HepG2 (cell line): ENCODE measurements around the gene RUBCNL. TPM values are rescaled to one million over a fixed set of nuclear protein-coding genes. Genes with fewer than 3 reads are reported as not detected.
A peak's percentile ranks its signal among the peaks of the same experiment; 100 is the strongest.

ENCODE experiments used
- ATAC-seq: fragments of 200-7000 bp; cut with Tn5 transposase; 3 replicates; pipeline ENCODE4 v1.9.1; 2020; ENCODE audit warnings: mild to moderate bottlenecking, moderate library complexity
- BruUV-seq: library from RNA; stranded (reverse); fragments of 400-500 nt; replicated peaks from 2 replicates; lab custom pipeline; 2021; lab: Mats Ljungman, UMichigan
- CTCF ChIA-PET: fragments of 300-600 bp; formaldehyde crosslinking; extraction: SDS; loops from one replicate; lab custom pipeline; 2021; ENCODE audit warnings: low total read pairs, inconsistent platforms, low intra/inter-chr PET ratio; lab: Yijun Ruan, JAX
- POLR2A ChIA-PET: fragments of 350-600 bp; sonication (Branson Sonifier 250); formaldehyde crosslinking; loops from one replicate; lab custom pipeline; 2020; ENCODE audit warnings: antibody characterized with exemption, inconsistent platforms; lab: Yijun Ruan, JAX
- DNase-seq: peaks from one replicate; pipeline ENCODE4 v3.0.0-alpha.2; 2015; ENCODE audit warnings: low spot score
- FAIRE-seq: peaks from 3 replicates; lab custom pipeline; 2011; peaks lifted over from hg19 to GRCh38; lab: Jason Lieb, UNC
- H2AFZ ChIP-seq: one replicate; pipeline ENCODE4 v1.6.1; 2011; ENCODE audit warnings: low read length, inconsistent platforms
- H3K27ac ChIP-seq: fragments of 300-600 bp; 3 replicates; pipeline ENCODE4 v1.8.0; 2011; ENCODE audit warnings: mixed run types, mild to moderate bottlenecking, mixed read lengths, low read length, inconsistent platforms; ENCODE audit not compliant: insufficient read depth; ENCODE audit errors: extremely low read length
- H3K27me3 ChIP-seq, 2 experiments: fragments of 200-600 bp in 1 of 2; 2 replicates in 1 of 2; 3 replicates in 1 of 2; pipeline versions ENCODE4 v1.6.0 to v1.8.0; 2011; ENCODE audit warnings: low read length in 2 of 2, mild to moderate bottlenecking in 2 of 2, moderate library complexity in 2 of 2, inconsistent platforms in 1 of 2; ENCODE audit not compliant: insufficient read depth in 2 of 2, control insufficient read depth in 1 of 2
- H3K36me3 ChIP-seq, 2 experiments: fragments of 200-600 bp in 1 of 2; replicated peaks in 1 of 2; 2 replicates in 1 of 2; 3 replicates in 1 of 2; pipeline versions ENCODE4 v1.5.1 to v1.8.0; 2011; ENCODE audit warnings: low read length in 2 of 2, inconsistent platforms in 1 of 2; ENCODE audit not compliant: insufficient read depth in 2 of 2, control insufficient read depth in 1 of 2
- H3K4me1 ChIP-seq: 2 replicates; pipeline ENCODE4 v1.5.1; 2012; ENCODE audit warnings: low read length, inconsistent platforms; ENCODE audit not compliant: insufficient read depth
- H3K4me2 ChIP-seq: 2 replicates; pipeline ENCODE4 v1.6.0; 2011; ENCODE audit warnings: low read depth, low read length, inconsistent platforms
- H3K4me3 ChIP-seq, 3 experiments: fragments of 200-600 bp in 1 of 3; sonication (generic), shearing (Covaris generic) in 1 of 3; replicated peaks in 1 of 3; 2 replicates each; pipeline ENCODE4 v1.5.1; 2011 to 2016; ENCODE audit warnings: low read length in 3 of 3, inconsistent platforms in 2 of 3, low read depth in 2 of 3, mild to moderate bottlenecking in 2 of 3, control low read depth in 1 of 3, mixed read lengths in 1 of 3; ENCODE audit not compliant: insufficient read depth in 1 of 3
- H3K79me2 ChIP-seq: one replicate; pipeline ENCODE4 v1.6.1; 2011; ENCODE audit warnings: low read length, inconsistent platforms; ENCODE audit not compliant: insufficient read depth
- H3K9ac ChIP-seq: 2 replicates; pipeline ENCODE4 v1.6.0; 2011; ENCODE audit warnings: mild to moderate bottlenecking, low read depth, low read length, inconsistent platforms; ENCODE audit not compliant: insufficient read depth
- H3K9me3 ChIP-seq: 2 replicates; pipeline ENCODE4 v1.5.1; 2012; ENCODE audit warnings: mild to moderate bottlenecking, low read length
- H4K20me1 ChIP-seq: 2 replicates; pipeline ENCODE4 v1.6.0; 2011; ENCODE audit warnings: inconsistent platforms, mild to moderate bottlenecking, low read length, moderate library complexity; ENCODE audit not compliant: insufficient read depth
- CAMTA2 ChIP-seq: sonication (generic); formaldehyde crosslinking; IDR thresholded peaks from 2 replicates; pipeline ENCODE4 v1.4.0; 2020; ENCODE audit warnings: mild to moderate bottlenecking, missing genetic modification reagents, borderline replicate concordance
- CBFB ChIP-seq: sonication (generic); formaldehyde crosslinking; IDR thresholded peaks from 2 replicates; pipeline ENCODE4 v1.4.0; 2020; ENCODE audit warnings: missing genetic modification reagents
- ETV5 ChIP-seq: IDR thresholded peaks from 2 replicates; pipeline ENCODE4 v1.6.1; 2018; ENCODE audit warnings: missing biosample characterization, missing genetic modification reagents, inconsistent platforms, borderline replicate concordance
- HNF4G ChIP-seq, 2 experiments: sonication (generic) in 1 of 2; formaldehyde crosslinking in 1 of 2; IDR thresholded peaks; 2 replicates each; pipeline versions ENCODE4 v1.4.0 to v1.6.1; 2011 to 2020; ENCODE audit warnings: borderline replicate concordance in 2 of 2, low read depth in 2 of 2, mild to moderate bottlenecking in 2 of 2, low read length in 1 of 2, missing genetic modification reagents in 1 of 2, moderate library complexity in 1 of 2
- HNRNPH1 ChIP-seq: fragments of 200-400 bp; formaldehyde crosslinking; optimal IDR thresholded peaks from 2 replicates; pipeline ENCODE3; 2017; ENCODE audit warnings: mild to moderate bottlenecking, low read depth, low read length
- NFIC ChIP-seq: IDR thresholded peaks from 2 replicates; pipeline ENCODE4 v1.6.1; 2012; ENCODE audit warnings: mild to moderate bottlenecking, low read length, inconsistent platforms
- NFKBIZ ChIP-seq: IDR thresholded peaks from 2 replicates; pipeline ENCODE4 v1.6.1; 2018; ENCODE audit warnings: missing genetic modification reagents, missing compliant biosample characterization
- PAX8 ChIP-seq: sonication (generic); formaldehyde crosslinking; IDR thresholded peaks from 2 replicates; pipeline ENCODE4 v1.8.0; 2022; ENCODE audit warnings: mild to moderate bottlenecking, missing genetic modification reagents, borderline replicate concordance
- RAD21 ChIP-seq: fragments of 450-650 bp; formaldehyde crosslinking; IDR thresholded peaks from 2 replicates; pipeline ENCODE4 v1.5.0; 2020; ENCODE audit warnings: mild to moderate bottlenecking
- SP1 ChIP-seq, 2 experiments: fragments of 450-650 bp in 1 of 2; sonication (generic) in 1 of 2; formaldehyde crosslinking in 1 of 2; IDR thresholded peaks; 2 replicates each; pipeline versions ENCODE4 v1.4.0 to v1.6.1; 2016 to 2020; ENCODE audit warnings: missing genetic modification reagents in 1 of 2
- ZBTB8A ChIP-seq: sonication (generic); formaldehyde crosslinking; IDR thresholded peaks from 2 replicates; pipeline ENCODE4 v1.4.0; 2020; ENCODE audit warnings: mild to moderate bottlenecking, low read depth, missing genetic modification reagents, borderline replicate concordance
- ZNF547 ChIP-seq: sonication (generic); formaldehyde crosslinking; IDR thresholded peaks from 2 replicates; pipeline ENCODE4 v1.5.1; 2020; ENCODE audit warnings: mild to moderate bottlenecking, missing genetic modification reagents
- ZNF549 ChIP-seq: sonication (generic); formaldehyde crosslinking; IDR thresholded peaks from 2 replicates; pipeline ENCODE4 v1.5.0; 2020; ENCODE audit warnings: missing genetic modification reagents
- ZNF614 ChIP-seq: IDR thresholded peaks from 2 replicates; pipeline ENCODE4 v1.6.1; 2018; ENCODE audit warnings: missing biosample characterization, missing genetic modification reagents, inconsistent platforms, borderline replicate concordance
- ZNF891 ChIP-seq: sonication (generic); formaldehyde crosslinking; IDR thresholded peaks from 2 replicates; pipeline ENCODE4 v1.5.0; 2020; ENCODE audit warnings: mild to moderate bottlenecking, missing genetic modification reagents
- WGBS: methylation state at CpG from one replicate; pipeline ENCODE4 v1.1.6; 2017; ENCODE audit warnings: low lambda C conversion rate; 5-methylcytosine and 5-hydroxymethylcytosine counted together
- in situ Hi-C: cut with HindIII; loops from 2 replicates; pipeline ENCODE4 v1.10.0; 2017; ENCODE audit warnings: low pct_unique_long_range_greater_than_20kb; ENCODE audit not compliant: extremely low pct_ligation_motif_present
- intact Hi-C: fragments of 100-400 bp; cut with micrococcal nuclease; formaldehyde crosslinking; loops from one replicate; pipeline ENCODE4 v1.10.0; 2022; ENCODE audit not compliant: unreplicated experiment
- polyA plus RNA-seq, 8 experiments: library from polyadenylated mRNA; depleted of rRNA in 3 of 8; stranded (reverse) in 7 of 8; unstranded in 1 of 8; fragments of >200 nt; fragmentation: Illumina TruSeq in 4 of 8; extraction: Trizol in 4 of 8; gene quantifications; 2 replicates each; pipeline versions ENCODE4 v1.2.1 to v1.2.3, GENCODE V29; 2011 to 2016; ENCODE audit warnings: low read depth in 4 of 8, missing spikeins in 1 of 8, mixed read lengths in 1 of 8; ENCODE audit not compliant: insufficient read depth in 1 of 8
- total RNA-seq, 5 experiments: library from RNA; depleted of rRNA; stranded (reverse); fragments of >200 nt; fragmentation: Illumina TruSeq; extraction: Trizol; gene quantifications; 2 replicates each; pipeline ENCODE4 v1.2.3, GENCODE V29; 2016; ENCODE audit warnings: low read depth in 1 of 5
- TF ChIP-seq, protein P1 (sequence below): sonication (generic); formaldehyde crosslinking; IDR thresholded peaks from 2 replicates; pipeline ENCODE4 v1.8.1; 2022; ENCODE audit warnings: mild to moderate bottlenecking, missing genetic modification reagents
- TF ChIP-seq, protein P2 (sequence below): sonication (generic); formaldehyde crosslinking; IDR thresholded peaks from 2 replicates; pipeline ENCODE4 v1.4.0; 2020; ENCODE audit warnings: missing genetic modification reagents
- TF ChIP-seq, protein P3 (sequence below): sonication (generic); formaldehyde crosslinking; IDR thresholded peaks from 2 replicates; pipeline ENCODE4 v1.4.0; 2020; ENCODE audit warnings: missing genetic modification reagents, low read depth, mild to moderate bottlenecking, borderline replicate concordance
- TF ChIP-seq, protein P4 (sequence below): sonication (generic); formaldehyde crosslinking; IDR thresholded peaks from 2 replicates; pipeline ENCODE4 v1.4.0; 2020; ENCODE audit warnings: mild to moderate bottlenecking, low read depth, missing genetic modification reagents

The RUBCNL gene
- total and polyA plus RNA-seq, 2 of the 13 experiments (the other 11 are each of a cell fraction or from before 2014, with no cell fraction given): not detected

DNA sequence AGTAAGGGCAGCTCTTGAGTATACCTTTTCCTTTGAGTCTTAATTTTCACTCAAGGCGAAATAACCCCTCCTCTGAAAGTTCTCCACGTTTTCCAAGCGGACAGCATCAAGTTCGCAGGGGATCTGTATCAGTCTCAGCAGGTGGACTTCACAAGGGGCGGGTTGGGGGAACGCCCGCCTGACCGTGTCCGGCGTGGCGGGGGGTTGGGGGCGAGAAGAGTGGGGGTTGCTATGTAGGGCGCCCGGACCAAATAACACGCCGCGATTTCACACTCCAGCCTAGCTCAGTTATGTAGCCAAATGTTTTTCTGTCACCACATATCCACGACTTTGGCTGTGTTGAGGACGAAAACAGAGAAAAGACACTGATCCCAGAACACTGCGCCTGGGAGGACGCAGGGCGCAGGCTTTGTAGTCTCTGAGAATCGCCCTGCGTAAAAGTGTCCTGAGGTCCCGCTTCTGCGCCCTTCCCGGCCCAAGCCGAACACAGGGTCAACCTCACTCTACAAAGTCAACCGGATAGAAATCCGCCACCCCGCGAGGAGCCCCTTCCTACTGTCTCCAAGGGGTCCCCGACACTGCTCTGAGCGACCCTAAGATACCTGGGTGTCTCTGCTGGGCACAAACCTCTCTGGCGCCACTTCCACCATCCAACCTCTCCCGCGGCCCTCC lies 524 bp downstream of the RUBCNL start:
- FAIRE-seq: no peak
- Histone ChIP-seq H3K4me2 (peak overlapping the region; percentile 67; the same call in 1 of the 2 replicates), H2AFZ (no peak overlapping the region)

More for the DNA sequence above, 524 bp downstream of the RUBCNL start:
- Histone ChIP-seq H3K27ac (no peak overlapping the region), H3K36me3 (no peaks in the 10 kb centered on the region), H3K9ac (no peak overlapping the region), H4K20me1 (0 out of 2 replicates have a peak, but pooled peaks cover 3% of the 10 kb centered on the region), H3K27me3 (peaks cover 4 to 51% of the 10 kb centered on the region in 2 experiments), H3K4me3 (peak overlapping the region in 1 of 3 experiments; percentile 58; a peak in 1 of 6 replicates), H3K9me3 (no peaks in the 10 kb centered on the region), H3K79me2 (no peaks in the 10 kb centered on the region), H3K4me1 (peaks cover 24% of the 10 kb centered on the region)
- intact Hi-C loops: no loop called here
- ChIA-PET CTCF (no interaction called here), POLR2A (no interaction called here)
- ATAC-seq: no peak; the same call in 1 of the 3 replicates
- 37% methylated on average over 32 of the region's 37 CpGs for WGBS
- in situ Hi-C loops: no loop called here
- BruUV-seq: no TSS peak
- TF ChIP-seq ZNF614 (CRISPR knock-in tag) (no peak), NFIC (no peak), SP1 (IDR thresholded peaks at IDR 0.05) (no peak), SP1 (CRISPR knock-in tag; IDR thresholded peaks at IDR 0.05) (no peak), CAMTA2 (no peak), ZNF547 (CRISPR knock-in tag) (no peak), ZNF549 (CRISPR knock-in tag) (no peak), PAX8 (CRISPR knock-in tag) (no peak), RAD21 (no peak), HNF4G (IDR thresholded peaks at IDR 0.05; ENCODE audit: borderline replicate concordance, low read depth, low read length) (no peak), HNF4G (CRISPR knock-in tag; IDR thresholded peaks at IDR 0.05; ENCODE audit: borderline replicate concordance, low read depth) (no peak), ETV5 (CRISPR knock-in tag) (no peak), HNRNPH1 (no peak), NFKBIZ (CRISPR knock-in tag) (no peak), ZBTB8A (CRISPR knock-in tag) (no peak), ZNF891 (no peak), CBFB (no peak)
- TF ChIP-seq, protein P1, sequence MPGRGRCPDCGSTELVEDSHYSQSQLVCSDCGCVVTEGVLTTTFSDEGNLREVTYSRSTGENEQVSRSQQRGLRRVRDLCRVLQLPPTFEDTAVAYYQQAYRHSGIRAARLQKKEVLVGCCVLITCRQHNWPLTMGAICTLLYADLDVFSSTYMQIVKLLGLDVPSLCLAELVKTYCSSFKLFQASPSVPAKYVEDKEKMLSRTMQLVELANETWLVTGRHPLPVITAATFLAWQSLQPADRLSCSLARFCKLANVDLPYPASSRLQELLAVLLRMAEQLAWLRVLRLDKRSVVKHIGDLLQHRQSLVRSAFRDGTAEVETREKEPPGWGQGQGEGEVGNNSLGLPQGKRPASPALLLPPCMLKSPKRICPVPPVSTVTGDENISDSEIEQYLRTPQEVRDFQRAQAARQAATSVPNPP: no peak
- TF ChIP-seq, protein P2, sequence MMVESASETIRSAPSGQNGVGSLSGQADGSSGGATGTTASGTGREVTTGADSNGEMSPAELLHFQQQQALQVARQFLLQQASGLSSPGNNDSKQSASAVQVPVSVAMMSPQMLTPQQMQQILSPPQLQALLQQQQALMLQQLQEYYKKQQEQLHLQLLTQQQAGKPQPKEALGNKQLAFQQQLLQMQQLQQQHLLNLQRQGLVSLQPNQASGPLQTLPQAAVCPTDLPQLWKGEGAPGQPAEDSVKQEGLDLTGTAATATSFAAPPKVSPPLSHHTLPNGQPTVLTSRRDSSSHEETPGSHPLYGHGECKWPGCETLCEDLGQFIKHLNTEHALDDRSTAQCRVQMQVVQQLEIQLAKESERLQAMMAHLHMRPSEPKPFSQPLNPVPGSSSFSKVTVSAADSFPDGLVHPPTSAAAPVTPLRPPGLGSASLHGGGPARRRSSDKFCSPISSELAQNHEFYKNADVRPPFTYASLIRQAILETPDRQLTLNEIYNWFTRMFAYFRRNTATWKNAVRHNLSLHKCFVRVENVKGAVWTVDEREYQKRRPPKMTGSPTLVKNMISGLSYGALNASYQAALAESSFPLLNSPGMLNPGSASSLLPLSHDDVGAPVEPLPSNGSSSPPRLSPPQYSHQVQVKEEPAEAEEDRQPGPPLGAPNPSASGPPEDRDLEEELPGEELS (CRISPR knock-in tag): no peak
- TF ChIP-seq, protein P3, sequence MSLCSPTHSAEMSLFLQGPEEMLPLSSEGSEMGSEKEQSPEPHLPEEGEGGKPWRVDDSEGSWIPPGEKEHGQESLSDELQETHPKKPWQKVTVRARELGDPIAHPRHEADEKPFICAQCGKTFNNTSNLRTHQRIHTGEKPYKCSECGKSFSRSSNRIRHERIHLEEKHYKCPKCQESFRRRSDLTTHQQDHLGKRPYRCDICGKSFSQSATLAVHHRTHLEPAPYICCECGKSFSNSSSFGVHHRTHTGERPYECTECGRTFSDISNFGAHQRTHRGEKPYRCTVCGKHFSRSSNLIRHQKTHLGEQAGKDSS (CRISPR knock-in tag): no peak
- TF ChIP-seq, protein P4, sequence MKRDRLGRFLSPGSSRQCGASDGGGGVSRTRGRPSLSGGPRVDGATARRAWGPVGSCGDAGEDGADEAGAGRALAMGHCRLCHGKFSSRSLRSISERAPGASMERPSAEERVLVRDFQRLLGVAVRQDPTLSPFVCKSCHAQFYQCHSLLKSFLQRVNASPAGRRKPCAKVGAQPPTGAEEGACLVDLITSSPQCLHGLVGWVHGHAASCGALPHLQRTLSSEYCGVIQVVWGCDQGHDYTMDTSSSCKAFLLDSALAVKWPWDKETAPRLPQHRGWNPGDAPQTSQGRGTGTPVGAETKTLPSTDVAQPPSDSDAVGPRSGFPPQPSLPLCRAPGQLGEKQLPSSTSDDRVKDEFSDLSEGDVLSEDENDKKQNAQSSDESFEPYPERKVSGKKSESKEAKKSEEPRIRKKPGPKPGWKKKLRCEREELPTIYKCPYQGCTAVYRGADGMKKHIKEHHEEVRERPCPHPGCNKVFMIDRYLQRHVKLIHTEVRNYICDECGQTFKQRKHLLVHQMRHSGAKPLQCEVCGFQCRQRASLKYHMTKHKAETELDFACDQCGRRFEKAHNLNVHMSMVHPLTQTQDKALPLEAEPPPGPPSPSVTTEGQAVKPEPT: no peak
- DNase-seq: no peak
